IMR-90 (cell line): ENCODE measurements around the gene CALN1. TPM values are rescaled to one million over a fixed set of nuclear protein-coding genes. Genes with fewer than 3 reads are reported as not detected.

Source experiments
- ATAC-seq: fragments of 200-7000 bp; cut with Tn5 transposase; 2 replicates; pipeline ENCODE4 v1.9.1; 2020; ENCODE audit warnings: low read depth, mild to moderate bottlenecking, moderate library complexity
- BruUV-seq: library from RNA; stranded (reverse); fragments of 400-500 nt; replicated peaks from 2 replicates; lab custom pipeline; 2021; lab: Mats Ljungman, UMichigan
- CTCF ChIA-PET: fragments of 300-600 bp; formaldehyde crosslinking; extraction: SDS; loops from one replicate; lab custom pipeline; 2021; ENCODE audit warnings: antibody characterized with exemption; lab: Yijun Ruan, JAX
- POLR2A ChIA-PET: fragments of 300-600 bp; sonication (Branson Sonifier 250); formaldehyde crosslinking; loops from one replicate; lab custom pipeline; 2022; ENCODE audit warnings: antibody characterized with exemption; ENCODE audit not compliant: unreplicated experiment; lab: Charles Lee
- DNase-seq: peaks from one replicate; pipeline ENCODE4 v3.0.0; 2013
- H2AFZ ChIP-seq: replicated peaks from 2 replicates; pipeline ENCODE3; 2013; ENCODE audit warnings: low read length, mild to moderate bottlenecking; ENCODE audit not compliant: poor library complexity
- H2AK5ac ChIP-seq: 2 replicates; pipeline ENCODE4 v1.6.1; 2013; ENCODE audit warnings: low read depth, low read length, inconsistent platforms
- H2AK9ac ChIP-seq: replicated peaks from 2 replicates; pipeline ENCODE3; 2013; ENCODE audit warnings: mild to moderate bottlenecking, low read depth, low read length, moderate library complexity; ENCODE audit not compliant: poor library complexity
- H2BK120ac ChIP-seq: 2 replicates; pipeline ENCODE4 v1.6.1; 2013; ENCODE audit warnings: low read depth, low read length, inconsistent platforms
- H2BK15ac ChIP-seq: 3 replicates; pipeline ENCODE4 v1.6.1; 2013; ENCODE audit warnings: low read depth, low read length, inconsistent platforms
- H2BK20ac ChIP-seq: 2 replicates; pipeline ENCODE4 v1.6.1; 2013; ENCODE audit warnings: low read depth, mild to moderate bottlenecking, inconsistent platforms, low read length, moderate library complexity
- H2BK5ac ChIP-seq: 2 replicates; pipeline ENCODE4 v1.6.1; 2013; ENCODE audit warnings: mild to moderate bottlenecking, low read depth, low read length, inconsistent platforms; ENCODE audit not compliant: poor library complexity, severe bottlenecking
- H3K14ac ChIP-seq: replicated peaks from 2 replicates; pipeline ENCODE4 v1.6.1; 2013; ENCODE audit warnings: low read depth, low read length, inconsistent platforms
- H3K18ac ChIP-seq: 2 replicates; pipeline ENCODE4 v1.6.1; 2013; ENCODE audit warnings: low read depth, low read length, control low read depth
- H3K23ac ChIP-seq: 2 replicates; pipeline ENCODE4 v1.6.1; 2013; ENCODE audit warnings: low read depth, low read length, inconsistent platforms
- H3K27ac ChIP-seq: 2 replicates; pipeline ENCODE4 v1.5.1; 2013; ENCODE audit warnings: mild to moderate bottlenecking, control low read depth, low read length; ENCODE audit not compliant: insufficient read depth
- H3K27me3 ChIP-seq: 2 replicates; pipeline ENCODE4 v1.6.1; 2013; ENCODE audit warnings: low read length; ENCODE audit not compliant: control insufficient read depth, insufficient read depth
- H3K36me3 ChIP-seq: 2 replicates; pipeline ENCODE4 v1.6.1; 2013; ENCODE audit warnings: low read length, mixed read lengths; ENCODE audit not compliant: control insufficient read depth, insufficient read depth
- H3K4ac ChIP-seq: 2 replicates; pipeline ENCODE4 v1.6.1; 2013; ENCODE audit warnings: low read depth, low read length, inconsistent platforms
- H3K4me1 ChIP-seq: 2 replicates; pipeline ENCODE4 v1.6.1; 2013; ENCODE audit warnings: low read length, mixed read lengths; ENCODE audit not compliant: control insufficient read depth, insufficient read depth
- H3K4me2 ChIP-seq: 2 replicates; pipeline ENCODE4 v1.6.1; 2013; ENCODE audit warnings: low read depth, mild to moderate bottlenecking, control low read depth, low read length, moderate library complexity
- H3K4me3 ChIP-seq: 2 replicates; pipeline ENCODE4 v1.5.1; 2013; ENCODE audit warnings: low read depth, mild to moderate bottlenecking, control low read depth, low read length, moderate library complexity; ENCODE audit not compliant: insufficient read depth
- H3K56ac ChIP-seq: 2 replicates; pipeline ENCODE4 v1.6.1; 2013; ENCODE audit warnings: low read length, inconsistent platforms; ENCODE audit not compliant: insufficient read depth; ENCODE audit errors: extremely low read depth
- H3K79me1 ChIP-seq, 2 experiments: 2 replicates each; pipeline ENCODE4 v1.6.1; 2013; ENCODE audit warnings: low read length in 2 of 2, inconsistent platforms in 1 of 2, low read depth in 1 of 2
- H3K9ac ChIP-seq: 2 replicates; pipeline ENCODE4 v1.6.1; 2013; ENCODE audit warnings: low read depth, low read length, control low read depth
- H3K9me1 ChIP-seq: 2 replicates; pipeline ENCODE4 v1.6.1; 2013; ENCODE audit warnings: low read length, inconsistent platforms; ENCODE audit not compliant: insufficient read depth
- H3K9me3 ChIP-seq: 2 replicates; pipeline ENCODE4 v1.6.1; 2013; ENCODE audit warnings: low read length; ENCODE audit not compliant: control insufficient read depth, insufficient read depth
- H4K20me1 ChIP-seq: 2 replicates; pipeline ENCODE4 v1.6.1; 2013; ENCODE audit warnings: low read length, inconsistent platforms; ENCODE audit not compliant: insufficient read depth
- H4K5ac ChIP-seq: 2 replicates; pipeline ENCODE4 v1.6.1; 2013; ENCODE audit warnings: mild to moderate bottlenecking, low read depth, low read length, control low read depth
- H4K8ac ChIP-seq, 2 experiments: 2 replicates each; pipeline ENCODE4 v1.6.1; 2013; ENCODE audit warnings: low read depth in 2 of 2, low read length in 2 of 2, control low read depth in 1 of 2, inconsistent platforms in 1 of 2
- H4K91ac ChIP-seq: 2 replicates; pipeline ENCODE4 v1.6.1; 2013; ENCODE audit warnings: low read depth, low read length, inconsistent platforms; ENCODE audit not compliant: insufficient read depth
- BHLHE40 ChIP-seq: fragments of 150-350 bp; IDR thresholded peaks from 2 replicates; pipeline ENCODE4 v1.6.1; 2016; ENCODE audit warnings: mild to moderate bottlenecking, low read depth, low read length
- CEBPB ChIP-seq: IDR thresholded peaks from 2 replicates; pipeline ENCODE4 v1.6.1; 2012; ENCODE audit warnings: low read depth, low read length, improper control_type of control experiment
- CHD1 ChIP-seq: IDR thresholded peaks from 2 replicates; pipeline ENCODE4 v1.6.1; 2012; ENCODE audit warnings: low read depth, low read length, improper control_type of control experiment
- FOS ChIP-seq: fragments of 150-350 bp; IDR thresholded peaks from 2 replicates; pipeline ENCODE4 v1.6.1; 2016; ENCODE audit warnings: low read depth, low read length
- MXI1 ChIP-seq: IDR thresholded peaks from 2 replicates; pipeline ENCODE4 v1.6.1; 2012; ENCODE audit warnings: low read depth, mild to moderate bottlenecking, low read length, moderate library complexity, borderline replicate concordance
- NFE2L2 ChIP-seq: fragments of 150-350 bp; IDR thresholded peaks from 2 replicates; pipeline ENCODE4 v1.6.1; 2016; ENCODE audit warnings: low read depth, mild to moderate bottlenecking, low read length
- POLR2A ChIP-seq: IDR thresholded peaks from 2 replicates; pipeline ENCODE4 v1.6.1; 2012; ENCODE audit warnings: mild to moderate bottlenecking, low read depth, low read length
- RAD21 ChIP-seq: IDR thresholded peaks from 2 replicates; pipeline ENCODE4 v1.6.1; 2012; ENCODE audit warnings: low read length, improper control_type of control experiment
- RCOR1 ChIP-seq: IDR thresholded peaks from 2 replicates; pipeline ENCODE4 v1.6.1; 2012; ENCODE audit warnings: mild to moderate bottlenecking, low read length, improper control_type of control experiment; ENCODE audit not compliant: insufficient replicate concordance
- RFX5 ChIP-seq: IDR thresholded peaks from 2 replicates; pipeline ENCODE4 v1.8.0; 2012; ENCODE audit warnings: low read depth, mild to moderate bottlenecking, low read length, moderate library complexity
- WGBS, 2 experiments: methylation state at CpG; one replicate each; pipeline versions ENCODE4 v1.1.5 to v1.1.7; 2013; ENCODE audit warnings: missing lambda C conversion rate in 2 of 2; ENCODE audit not compliant: insufficient read length in 1 of 2; ENCODE audit errors: extremely low coverage in 2 of 2; 5-methylcytosine and 5-hydroxymethylcytosine counted together
- dilution Hi-C: fragments of 300-500 bp; cut with HindIII; formaldehyde crosslinking; loops from one replicate; pipeline ENCODE4 v1.14.3; 2018; ENCODE audit warnings: low sequenced_read_pairs; ENCODE audit not compliant: unreplicated experiment
- in situ Hi-C: fragments of 300-500 bp; cut with MboI; formaldehyde crosslinking; loops from 3 replicates; pipeline ENCODE4 v1.14.3; 2019; ENCODE audit warnings: low sequenced_read_pairs, inconsistent platforms, mixed read lengths
- intact Hi-C: fragments of 100-400 bp; cut with micrococcal nuclease; formaldehyde crosslinking; loops from 2 replicates; pipeline ENCODE4 v1.10.0; 2022
- polyA plus RNA-seq, 3 experiments: library from polyadenylated mRNA; depleted of rRNA; stranded (reverse); fragments of >200 nt; gene quantifications; 2 replicates each; pipeline ENCODE4 v1.2.3, GENCODE V29; 2012; ENCODE audit warnings: low replicate concordance in 1 of 3
- total RNA-seq: library from RNA; depleted of rRNA; stranded (reverse); fragments of >200 nt; gene quantifications from 2 replicates; pipeline ENCODE4 v1.2.3, GENCODE V29; 2012

CALN1 gene
- total and polyA plus RNA-seq, 2 of the 4 experiments (the other 2 are of a cell fraction), result not detected

- BruUV-seq, result no TSS peak
- no peak overlapping the region for H4K5ac ChIP-seq
- no peak overlapping the region for H4K91ac ChIP-seq
- H2AK5ac ChIP-seq, result no peak overlapping the region
- ChIA-PET CTCF (no interaction called here), POLR2A (no interaction called here)
- H3K23ac ChIP-seq, result no peak overlapping the region
- no peak overlapping the region for H2BK5ac ChIP-seq
- no peak overlapping the region for H2BK20ac ChIP-seq
- no peak overlapping the region for H2BK120ac ChIP-seq
- H2BK15ac ChIP-seq, result no peak overlapping the region
- DNase-seq, result no peak
- no peak overlapping the region for H3K4me3 ChIP-seq
- TF ChIP-seq RAD21 (no peak), CHD1 (no peak), BHLHE40 (no peak), RFX5 (no peak), RCOR1 (no peak), NFE2L2 (no peak), POLR2A (no peak), CEBPB (no peak), MXI1 (no peak), FOS (no peak)
- H3K56ac ChIP-seq, result no peak overlapping the region
- no peak for ATAC-seq
- H3K9me3 ChIP-seq, result peaks cover 11% of the 10 kb centered on the region
- H2AK9ac ChIP-seq, result no peak overlapping the region
- H3K79me1 ChIP-seq, result no peaks in the 10 kb centered on the region
- H3K18ac ChIP-seq, result no peak overlapping the region
- no peak overlapping the region for H3K9ac ChIP-seq
- H3K27me3 ChIP-seq, result no peaks in the 10 kb centered on the region
- no peak overlapping the region for H3K4ac ChIP-seq
- no peak overlapping the region for H3K14ac ChIP-seq
- dilution Hi-C loops (no loop called here), intact Hi-C loops (no loop called here), in situ Hi-C loops (no loop called here)
- H3K4me1 ChIP-seq, result no peaks in the 10 kb centered on the region
- WGBS, 2 experiments, result no CpG with 5 or more reads among the region's 2 CpGs
- no peak overlapping the region for H4K8ac ChIP-seq
- no peak overlapping the region for H2AFZ ChIP-seq
- H4K20me1 ChIP-seq, result no peaks in the 10 kb centered on the region
- H3K4me2 ChIP-seq, result no peak overlapping the region
- no peaks in the 10 kb centered on the region for H3K9me1 ChIP-seq
- H3K36me3 ChIP-seq, result no peaks in the 10 kb centered on the region
- no peak overlapping the region for H3K27ac ChIP-seq
These were observed 271.6 kb downstream of the CALN1 start for GRCh38 chr7:72140566-72140965.
